Activated CD8-positive, alpha-beta memory T cell treated with anti-CD3 and anti-CD28 coated beads, Interleukin-2, amount 10 ng/mL, durations not matched to agents 7 days and 5 days (primary cell): ENCODE data around the gene SSTR1. TPM values are rescaled to one million over a fixed set of nuclear protein-coding genes. Genes with fewer than 3 reads are reported as not detected.
"Not testable (repeated sequence)": the region's sequence is repeated elsewhere in the genome, so short reads cannot be mapped to it uniquely, and the experiment has no call there.

Experiments used
- ATAC-seq: fragments of 150-1000 bp; cut with Tn5 transposase; one replicate; pipeline ENCODE4 v1.10.0; 2021; ENCODE audit warnings: moderate library complexity
- CTCF ChIA-PET: fragments of 350-600 bp; sonication (Branson Sonifier 250); formaldehyde crosslinking; loops from one replicate; lab custom pipeline; 2021; ENCODE audit warnings: antibody characterized with exemption; lab: Charles Lee
- DNase-seq: peaks from one replicate; pipeline ENCODE4 v3.0.0-alpha.2; 2020
- H3K27ac Mint-ChIP-seq: one replicate; pipeline ENCODE4 v1.8.0; 2021; ENCODE audit warnings: mild to moderate bottlenecking, mixed read lengths
- H3K27me3 Mint-ChIP-seq: one replicate; pipeline ENCODE4 v1.8.0; 2021; ENCODE audit warnings: mixed read lengths
- H3K36me3 Mint-ChIP-seq: one replicate; pipeline ENCODE4 v1.8.0; 2021; ENCODE audit warnings: mild to moderate bottlenecking, mixed read lengths
- H3K4me1 Mint-ChIP-seq: one replicate; pipeline ENCODE4 v1.8.0; 2021; ENCODE audit warnings: mixed read lengths
- H3K4me3 Mint-ChIP-seq: one replicate; pipeline ENCODE4 v1.8.0; 2021; ENCODE audit warnings: mild to moderate bottlenecking, moderate library complexity, mixed read lengths
- H3K9me3 Mint-ChIP-seq: one replicate; pipeline ENCODE4 v1.8.0; 2022; ENCODE audit warnings: low read depth, mixed read lengths
- total RNA-seq, 2 experiments: library from RNA; stranded (reverse); gene quantifications; one replicate each; pipeline ENCODE4 v1.2.3, GENCODE V29; 2021

The SSTR1 gene
- total RNA-seq, 2 experiments from 2014 or later: not detected

GRCh38 chr14:38191491-38191890 is 16.2 kb upstream of the SSTR1 start:
- CTCF ChIA-PET, DNase-seq, H3K9me3 Mint-ChIP-seq, H3K4me3 Mint-ChIP-seq, ATAC-seq, H3K27me3 Mint-ChIP-seq, H3K27ac Mint-ChIP-seq, H3K4me1 Mint-ChIP-seq, H3K36me3 Mint-ChIP-seq: not testable (repeated sequence)

- no peaks in the 10 kb centered on the region for H3K4me1 Mint-ChIP-seq
- H3K27ac Mint-ChIP-seq: no peak overlapping the region
- H3K36me3 Mint-ChIP-seq: no peaks in the 10 kb centered on the region
- no peak for ATAC-seq
- CTCF ChIA-PET: interaction anchor here (0.6 to 2.2 kb wide), 4 partner anchors 10 to 393 kb away, joined by 3 to 10 read pairs (median 3); partner anchors contain the start of gene SSTR1
- H3K4me3 Mint-ChIP-seq: no peak overlapping the region
- no peaks in the 10 kb centered on the region for H3K27me3 Mint-ChIP-seq
- no peaks in the 10 kb centered on the region for H3K9me3 Mint-ChIP-seq
- DNase-seq: no peak
These were observed 10.5 kb upstream of the SSTR1 start for GRCh38 chr14:38197001-38197783.

- CTCF ChIA-PET: interaction anchor here (2.2 kb wide), 1 partner anchor 212 kb away, joined by 10 read pairs; no protein-coding TSS in a partner anchor
- H3K4me1 Mint-ChIP-seq: no peaks in the 10 kb centered on the region
- H3K27ac Mint-ChIP-seq: no peak overlapping the region
- ATAC-seq: no peak
- DNase-seq: no peak
- no peak overlapping the region for H3K4me3 Mint-ChIP-seq
- no peaks in the 10 kb centered on the region for H3K9me3 Mint-ChIP-seq
- H3K36me3 Mint-ChIP-seq: no peaks in the 10 kb centered on the region
- H3K27me3 Mint-ChIP-seq: no peaks in the 10 kb centered on the region
These were observed 9.8 kb upstream of the SSTR1 start for GRCh38 chr14:38197784-38198335.

GRCh38 chr14:38198425-38198824 is 9.3 kb upstream of the SSTR1 start:
- H3K36me3 Mint-ChIP-seq: no peaks in the 10 kb centered on the region
- H3K9me3 Mint-ChIP-seq: no peaks in the 10 kb centered on the region
- no peaks in the 10 kb centered on the region for H3K27me3 Mint-ChIP-seq
- DNase-seq: no peak
- no peak for ATAC-seq
- no peak overlapping the region for H3K4me3 Mint-ChIP-seq
- H3K27ac Mint-ChIP-seq: no peak overlapping the region
- CTCF ChIA-PET: interaction anchor here (2.2 kb wide), 1 partner anchor 212 kb away, joined by 10 read pairs; no protein-coding TSS in a partner anchor
- no peaks in the 10 kb centered on the region for H3K4me1 Mint-ChIP-seq

GRCh38 chr14:38199076-38199475 is 8.6 kb upstream of the SSTR1 start:
- no peak overlapping the region for H3K27ac Mint-ChIP-seq
- CTCF ChIA-PET: no interaction called here

GRCh38 chr14:38199739-38200138 is 8.0 kb upstream of the SSTR1 start:
- Mint-ChIP-seq H3K4me1 (no peaks in the 10 kb centered on the region), H3K9me3 (no peaks in the 10 kb centered on the region)
- DNase-seq: no peak

More at GRCh38 chr14:38199076-38199475, 8.6 kb upstream of the SSTR1 start:
- no peaks in the 10 kb centered on the region for H3K4me1 Mint-ChIP-seq
- H3K27me3 Mint-ChIP-seq: no peaks in the 10 kb centered on the region
- no peaks in the 10 kb centered on the region for H3K9me3 Mint-ChIP-seq
- ATAC-seq (no peak), DNase-seq (no peak)
- no peaks in the 10 kb centered on the region for H3K36me3 Mint-ChIP-seq
- no peak overlapping the region for H3K4me3 Mint-ChIP-seq

GRCh38 chr14:38201137-38201828 is 6.4 kb upstream of the SSTR1 start:
- no peak for DNase-seq
- no peak overlapping the region for H3K27ac Mint-ChIP-seq
- no peaks in the 10 kb centered on the region for H3K4me1 Mint-ChIP-seq
- H3K27me3 Mint-ChIP-seq: peaks cover 8% of the 10 kb centered on the region
- H3K36me3 Mint-ChIP-seq: no peaks in the 10 kb centered on the region
- no peak overlapping the region for H3K4me3 Mint-ChIP-seq
- no peaks in the 10 kb centered on the region for H3K9me3 Mint-ChIP-seq
- CTCF ChIA-PET: no interaction called here
- ATAC-seq: no peak

More at GRCh38 chr14:38199739-38200138, 8.0 kb upstream of the SSTR1 start:
- H3K27ac Mint-ChIP-seq: no peak overlapping the region
- ATAC-seq: no peak
- no peaks in the 10 kb centered on the region for H3K27me3 Mint-ChIP-seq
- no peak overlapping the region for H3K4me3 Mint-ChIP-seq
- CTCF ChIA-PET: interaction anchor here (1.1 kb wide), 1 partner anchor 214 kb away, joined by 3 read pairs; no protein-coding TSS in a partner anchor
- H3K36me3 Mint-ChIP-seq: no peaks in the 10 kb centered on the region

- no peak overlapping the region for H3K27ac Mint-ChIP-seq
- ATAC-seq: no peak
- no peaks in the 10 kb centered on the region for H3K9me3 Mint-ChIP-seq
- CTCF ChIA-PET: no interaction called here
- H3K36me3 Mint-ChIP-seq: no peaks in the 10 kb centered on the region
- H3K4me3 Mint-ChIP-seq: no peak overlapping the region
- no peaks in the 10 kb centered on the region for H3K4me1 Mint-ChIP-seq
- no peak for DNase-seq
- H3K27me3 Mint-ChIP-seq: peaks cover 21% of the 10 kb centered on the region
These were observed 5.1 kb upstream of the SSTR1 start for GRCh38 chr14:38202444-38203191.

- no peak overlapping the region for H3K27ac Mint-ChIP-seq
- H3K36me3 Mint-ChIP-seq: no peaks in the 10 kb centered on the region
- ATAC-seq: no peak
- no peak overlapping the region for H3K4me3 Mint-ChIP-seq
- H3K9me3 Mint-ChIP-seq: no peaks in the 10 kb centered on the region
- no peak for DNase-seq
- CTCF ChIA-PET: no interaction called here
- H3K27me3 Mint-ChIP-seq: peaks cover 35% of the 10 kb centered on the region
- peaks cover 4% of the 10 kb centered on the region for H3K4me1 Mint-ChIP-seq
These were observed 3.6 kb upstream of the SSTR1 start for GRCh38 chr14:38203929-38204718.

- ATAC-seq: no peak
- CTCF ChIA-PET: no interaction called here
- Mint-ChIP-seq H3K27ac (no peak overlapping the region), H3K4me1 (peaks cover 4% of the 10 kb centered on the region), H3K9me3 (peaks cover 3% of the 10 kb centered on the region), H3K36me3 (peaks cover 1% of the 10 kb centered on the region), H3K4me3 (no peak overlapping the region), H3K27me3 (peaks cover 39% of the 10 kb centered on the region)
- DNase-seq: no peak
These were observed 3.0 kb upstream of the SSTR1 start for GRCh38 chr14:38204719-38205115.

GRCh38 chr14:38205119-38205813 is 2.4 kb upstream of the SSTR1 start:
- H3K4me3 Mint-ChIP-seq: no peak overlapping the region
- no peak overlapping the region for H3K27ac Mint-ChIP-seq
- DNase-seq (no peak), ATAC-seq (no peak)
- CTCF ChIA-PET: no interaction called here
- H3K36me3 Mint-ChIP-seq: peaks cover 1% of the 10 kb centered on the region
- peaks cover 4% of the 10 kb centered on the region for H3K4me1 Mint-ChIP-seq
- peaks cover 3% of the 10 kb centered on the region for H3K9me3 Mint-ChIP-seq
- H3K27me3 Mint-ChIP-seq: peaks cover 44% of the 10 kb centered on the region
